Right cardiac atrium (tissue), 5 donors: ENCODE results near the gene SCAPER. TPM values are rescaled to one million over a fixed set of nuclear protein-coding genes. Genes with fewer than 3 reads are reported as not detected.
A peak's percentile ranks its signal among the peaks of the same experiment; 100 is the strongest.

Source experiments
- ATAC-seq, 2 donors: fragments of 200-7000 bp; cut with Tn5 transposase; one replicate each; pipeline versions ENCODE4 v1.8.0 to v1.9.1; 2020; ENCODE audit warnings: moderate library complexity in 2 of 2, mild to moderate bottlenecking in 1 of 2
- DNase-seq, 3 donors: peaks; one replicate each; pipeline ENCODE4 v3.0.0-alpha.2; 2020
- H3K27ac ChIP-seq: one replicate; pipeline ENCODE4 v1.5.1; 2013; ENCODE audit warnings: mild to moderate bottlenecking, low read length, control low read depth, moderate library complexity
- H3K27me3 ChIP-seq: one replicate; pipeline ENCODE4 v1.6.1; 2013; ENCODE audit not compliant: control insufficient read depth, insufficient read depth
- H3K4me1 ChIP-seq: one replicate; pipeline ENCODE4 v1.6.1; 2013; ENCODE audit warnings: low read length; ENCODE audit not compliant: control insufficient read depth, insufficient read depth
- H3K4me3 ChIP-seq: one replicate; pipeline ENCODE4 v1.5.1; 2013; ENCODE audit warnings: low read length, control low read depth
- H3K9me3 ChIP-seq: one replicate; pipeline ENCODE4 v1.6.1; 2013; ENCODE audit warnings: low read length; ENCODE audit not compliant: control insufficient read depth
- WGBS: extraction: QIAGEN DNeasy Blood & Tissue Kit; methylation state at CpG from one replicate; pipeline ENCODE4 v1.1.7; 2013; 5-methylcytosine and 5-hydroxymethylcytosine counted together
- intact Hi-C, 4 donors: fragments of 100-400 bp; cut with DNase I; formaldehyde crosslinking; loops; one replicate each; pipeline versions ENCODE4 v1.11.0 to v1.14.0; 2022 to 2023
- polyA plus RNA-seq: library from polyadenylated mRNA; stranded (reverse); fragments of 200-250 nt; gene quantifications from one replicate; pipeline ENCODE4 v1.2.3, GENCODE V29; 2013
- total RNA-seq, 4 donors: library from RNA; stranded (reverse); fragmentation: NEBNext Ultra II Directional; extraction: Animal tissue kit (Norgen Biotek cat#: 25700); gene quantifications; one replicate each; pipeline ENCODE4 v1.2.1, GENCODE V29; 2021
- donor health status: healthy with polysubstance abuse.
- donor health status: DM: no; HTN: yes; CAD: no.
- donor health status: DM: no; HTN: no; CAD: no.
- donor health status: DM: no; HTN: yes; CAD: no; lungs with severe emphysema.
- donor health status: DM: yes; HTN: yes; CAD: no.

The SCAPER gene
- total and polyA plus RNA-seq, 5 donors = 16.3 to 43.5 (median 36.3) TPM

DNA sequence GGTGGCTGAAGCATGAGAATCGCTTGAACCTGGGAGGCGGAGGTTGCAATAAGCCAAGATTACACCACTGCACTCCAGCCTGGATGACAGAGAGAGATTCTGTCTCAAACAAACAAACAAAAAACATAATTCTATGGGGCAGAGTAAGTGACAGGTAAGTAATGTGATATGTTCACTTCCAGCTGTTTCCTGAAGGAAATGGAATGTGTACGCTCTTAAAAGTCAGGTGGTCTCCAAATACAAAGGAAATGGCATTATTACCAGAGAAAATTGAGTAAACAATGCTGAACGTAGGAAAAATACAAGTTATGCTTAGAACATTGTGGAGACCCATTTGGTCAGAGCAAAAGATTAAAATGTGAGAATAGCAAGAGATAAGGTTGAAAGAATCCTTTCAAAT, 278.5 kb downstream of the SCAPER start:
- 85% methylated on average over 4 of the region's 4 CpGs for WGBS
- no peak overlapping the region for H3K4me3 ChIP-seq
- no peaks in the 10 kb centered on the region for H3K9me3 ChIP-seq
- DNase-seq (no peak), ATAC-seq (no peak)
- intact Hi-C loops = no loop called here
- H3K4me1 ChIP-seq = no peaks in the 10 kb centered on the region
- H3K27me3 ChIP-seq = no peaks in the 10 kb centered on the region
- H3K27ac ChIP-seq = no peak overlapping the region

GRCh38 chr15:76625267-76625666, 279.9 kb downstream of the SCAPER start:
- no peaks in the 10 kb centered on the region for H3K4me1 ChIP-seq
- no peak overlapping the region for H3K27ac ChIP-seq
- DNase-seq (no peak), ATAC-seq (no peak)
- no peaks in the 10 kb centered on the region for H3K9me3 ChIP-seq
- no peaks in the 10 kb centered on the region for H3K27me3 ChIP-seq
- intact Hi-C loops = no loop called here
- WGBS = 86% methylated on average over 4 of the region's 4 CpGs
- no peak overlapping the region for H3K4me3 ChIP-seq

DNA sequence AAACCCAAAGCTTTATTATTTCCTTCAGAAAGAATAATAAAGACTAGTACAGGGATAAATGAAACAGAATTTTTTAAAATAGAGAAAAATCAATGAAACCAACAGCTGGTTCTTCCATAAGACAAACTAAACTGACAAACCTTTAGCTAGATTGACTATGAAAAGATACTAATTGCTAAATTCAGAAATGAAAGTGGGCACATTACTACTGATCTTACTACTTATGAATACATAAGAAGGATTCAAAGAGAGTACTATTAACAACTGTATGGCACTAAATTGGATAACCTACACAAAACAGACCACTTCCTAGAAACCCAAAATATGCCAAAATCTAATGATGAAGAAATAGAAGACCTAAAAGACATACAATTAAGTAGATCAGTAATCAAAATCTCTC, 290.4 kb downstream of the SCAPER start:
- intact Hi-C loops = no loop called here
- Histone ChIP-seq H3K27ac (no peak overlapping the region), H3K9me3 (no peaks in the 10 kb centered on the region), H3K4me3 (no peak overlapping the region), H3K27me3 (no peaks in the 10 kb centered on the region), H3K4me1 (no peaks in the 10 kb centered on the region)
- DNase-seq = no peak
- ATAC-seq = no peak

GRCh38 chr15:76588811-76589747, 316.1 kb downstream of the SCAPER start:
- Histone ChIP-seq H3K4me1 (no peaks in the 10 kb centered on the region), H3K27ac (no peak overlapping the region), H3K9me3 (no peaks in the 10 kb centered on the region), H3K27me3 (no peaks in the 10 kb centered on the region), H3K4me3 (no peak overlapping the region)
- peak in 1 of 3 donors; percentile 3 for DNase-seq
- ATAC-seq = peak in 1 of 2 donors; percentile 38
- intact Hi-C loops = no loop called here
- WGBS = 89% methylated on average over 7 of the region's 7 CpGs

DNA sequence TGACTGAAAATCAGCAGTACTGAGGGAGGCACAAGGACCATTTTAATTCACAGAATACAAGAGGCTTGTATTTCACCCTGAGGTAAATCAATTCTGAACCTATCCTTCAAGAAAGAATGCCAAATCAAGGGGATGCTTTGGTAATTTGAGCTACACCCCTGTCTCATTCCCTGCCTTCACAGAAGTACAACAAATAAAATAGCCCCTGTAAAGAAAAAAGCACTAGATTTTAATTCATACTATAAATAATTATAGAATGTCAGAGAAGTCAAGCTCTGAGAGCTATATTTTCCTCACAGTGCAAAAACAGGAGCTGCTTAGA, 319.6 kb downstream of the SCAPER start:
- H3K4me3 ChIP-seq = no peak overlapping the region
- no peaks in the 10 kb centered on the region for H3K4me1 ChIP-seq
- intact Hi-C loops = no loop called here
- no peaks in the 10 kb centered on the region for H3K9me3 ChIP-seq
- DNase-seq = no peak
- H3K27me3 ChIP-seq = no peaks in the 10 kb centered on the region
- ATAC-seq = no peak
- no peak overlapping the region for H3K27ac ChIP-seq

GRCh38 chr15:76584868-76585575, 320.1 kb downstream of the SCAPER start:
- no peaks in the 10 kb centered on the region for H3K27me3 ChIP-seq
- peak; percentile 52 to 70 for ATAC-seq
- no peaks in the 10 kb centered on the region for H3K9me3 ChIP-seq
- no peaks in the 10 kb centered on the region for H3K4me1 ChIP-seq
- H3K27ac ChIP-seq = no peak overlapping the region
- DNase-seq = no peak
- WGBS = 73% methylated on average over 2 of the region's 2 CpGs
- H3K4me3 ChIP-seq = no peak overlapping the region
- intact Hi-C loops = no loop called here

GRCh38 chr15:76582550-76582949, 322.6 kb downstream of the SCAPER start:
- DNase-seq = no peak
- H3K27ac ChIP-seq = no peak overlapping the region
- no peak overlapping the region for H3K4me3 ChIP-seq
- ATAC-seq = no peak
- intact Hi-C loops = no loop called here
- peaks cover 5% of the 10 kb centered on the region for H3K4me1 ChIP-seq
- no peaks in the 10 kb centered on the region for H3K9me3 ChIP-seq
- WGBS = 78% methylated on average over 5 of the region's 5 CpGs
- no peaks in the 10 kb centered on the region for H3K27me3 ChIP-seq

DNA sequence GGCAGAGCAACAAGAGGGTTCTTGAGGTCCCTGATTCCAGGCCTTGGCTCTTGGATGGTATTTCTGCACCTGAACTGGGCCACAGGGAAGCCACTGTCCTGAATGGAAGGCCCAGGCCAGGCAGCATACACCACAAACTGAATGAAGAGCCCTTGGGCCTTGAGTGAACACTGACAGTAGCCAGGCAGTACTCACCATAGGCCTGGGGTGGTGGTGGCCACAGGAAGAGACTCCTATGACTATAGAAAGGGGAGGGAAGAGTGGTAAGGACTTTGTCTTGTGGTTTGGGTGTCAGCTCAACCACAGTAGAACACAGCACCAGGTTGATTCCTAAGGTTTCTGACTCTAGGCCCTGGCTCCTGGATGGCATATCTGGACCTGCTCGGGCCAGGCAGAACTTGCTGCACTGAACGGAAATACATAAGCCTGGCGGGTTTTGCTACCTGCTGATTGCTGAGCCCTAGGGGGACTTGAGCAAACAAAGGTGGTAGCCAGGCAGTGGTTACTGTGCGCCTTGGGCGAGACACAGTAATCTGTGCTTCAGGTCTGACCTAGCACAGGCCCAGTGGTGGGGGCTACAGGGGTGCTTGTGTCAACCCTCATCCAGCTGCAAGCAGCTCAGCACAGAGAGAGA, 327.1 kb downstream of the SCAPER start:
- Histone ChIP-seq H3K4me3 (no peak overlapping the region), H3K27ac (no peak overlapping the region), H3K27me3 (no peaks in the 10 kb centered on the region), H3K9me3 (no peaks in the 10 kb centered on the region), H3K4me1 (peaks cover 11% of the 10 kb centered on the region)
- ATAC-seq (no peak), DNase-seq (no peak)
- WGBS = over 99% methylated on average over 5 of the region's 5 CpGs
- intact Hi-C loops = no loop called here

DNA sequence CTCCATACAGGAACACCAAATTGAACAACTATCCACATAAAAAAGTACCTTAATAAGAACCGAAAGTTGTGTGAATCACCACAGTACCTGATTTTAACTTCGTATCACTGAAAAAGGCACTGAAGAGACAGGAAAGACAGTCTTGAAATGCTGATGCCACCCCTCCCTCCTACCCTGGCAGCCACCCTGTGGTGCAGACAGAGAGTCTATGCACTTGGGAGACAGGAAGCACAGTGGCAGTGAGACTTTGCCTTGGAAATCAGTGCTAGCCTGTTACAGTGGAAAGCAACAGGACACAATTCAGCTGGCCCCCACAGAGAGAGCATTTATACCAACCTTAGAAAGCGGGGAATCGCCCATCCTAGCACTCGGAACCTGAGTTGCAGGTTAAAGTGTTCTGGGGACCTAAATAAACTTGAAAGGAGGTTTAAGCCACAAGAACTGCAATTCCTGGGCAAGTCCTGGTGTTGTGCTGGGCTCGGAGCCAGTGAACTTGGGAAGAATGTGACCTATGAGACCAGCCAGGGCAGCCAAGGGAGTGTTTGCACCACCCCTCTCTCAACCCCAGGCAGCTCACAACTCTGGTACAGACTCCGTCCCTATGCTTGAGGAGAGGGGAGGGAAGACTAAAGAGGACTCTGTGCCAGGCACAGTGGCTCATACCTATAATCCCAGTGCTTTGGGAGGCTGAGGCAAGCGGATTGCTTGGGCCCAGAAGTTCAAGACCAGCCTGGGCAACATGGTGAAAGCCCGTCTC, 328.4 kb downstream of the SCAPER start:
- intact Hi-C loops = no loop called here
- ATAC-seq (peak; percentile 98 to 99), DNase-seq (peak; percentile 85 to 94 (median 91))
- H3K27ac ChIP-seq = peak overlapping the region; percentile 61
- H3K4me1 ChIP-seq = peaks cover 13% of the 10 kb centered on the region
- 59% methylated on average over 9 of the region's 9 CpGs for WGBS
- no peaks in the 10 kb centered on the region for H3K9me3 ChIP-seq
- no peak overlapping the region for H3K4me3 ChIP-seq
- no peaks in the 10 kb centered on the region for H3K27me3 ChIP-seq

DNA sequence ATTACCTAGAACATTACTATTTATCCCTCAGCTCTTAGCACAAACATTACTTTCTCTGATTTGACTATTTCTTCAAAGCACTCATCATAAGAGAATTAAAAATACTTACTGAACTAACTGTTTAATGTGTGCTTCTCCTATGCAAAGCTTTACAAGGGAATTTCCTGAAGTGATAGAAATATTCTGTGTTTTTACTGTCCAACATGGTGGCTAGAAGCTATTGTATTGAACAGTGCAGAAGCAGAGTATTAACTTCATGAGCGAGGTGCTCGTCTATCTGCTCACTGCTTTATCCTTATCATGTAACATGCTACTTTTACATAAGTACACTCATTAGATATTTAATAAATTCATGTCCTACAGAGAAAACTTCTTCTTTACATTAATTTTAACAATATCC, 329.5 kb downstream of the SCAPER start:
- DNase-seq (no peak), ATAC-seq (no peak)
- WGBS = 86% methylated on average over 2 of the region's 2 CpGs
- Histone ChIP-seq H3K9me3 (no peaks in the 10 kb centered on the region), H3K4me1 (peaks cover 13% of the 10 kb centered on the region), H3K27me3 (no peaks in the 10 kb centered on the region), H3K4me3 (no peak overlapping the region), H3K27ac (peak overlapping the region; percentile 13)
- intact Hi-C loops = no loop called here
